Upper lobe of left lung (tissue), 4 donors: ENCODE results near the gene AKAP14.

ENCODE experiments used
- CTCF ChIP-seq, 6 experiments: fragments of 450-650 bp in 4 of 6; fragments of 200-600 bp in 2 of 6; sonication (generic) in 2 of 6; IDR thresholded peaks; one replicate each; pipeline ENCODE4 v1.5.1; 2016 to 2019; ENCODE audit warnings: antibody characterized with exemption in 6 of 6
- POLR2A ChIP-seq, 4 donors: fragments of 450-650 bp; IDR thresholded peaks; one replicate each; pipeline ENCODE4 v1.5.1; 2016 to 2017; ENCODE audit warnings: antibody characterized with exemption in 4 of 4, mild to moderate bottlenecking in 2 of 4
- POLR2AphosphoS5 ChIP-seq, 2 donors: sonication (generic); formaldehyde crosslinking; IDR thresholded peaks; one replicate each; pipeline ENCODE4 v1.5.1; 2017; ENCODE audit warnings: antibody characterized with exemption in 2 of 2

GRCh38 chrX:119852382-119853353 is 43.0 kb upstream of the AKAP14 start, which contains the start of gene UPF3B:
- TF ChIP-seq CTCF (IDR thresholded peaks at IDR 0.05), result no peak
- peak in 1 of 2 donors; percentile 66 for TF ChIP-seq POLR2AphosphoS5 (IDR thresholded peaks at IDR 0.05)
- TF ChIP-seq POLR2A (IDR thresholded peaks at IDR 0.05), result peak in 3 of 4 donors; percentile 27 to 77 (median 48)
